Hematopoietic multipotent progenitor cell treated with erythropoietin and hydrocortisone succinate and interleukin-3 and kit ligand, for 6 days (in vitro differentiated cells): ENCODE results near the gene BNC2.
"Not testable (repeated sequence)": the region's sequence is repeated elsewhere in the genome, so short reads cannot be mapped to it uniquely, and the experiment has no call there.

Source experiments
- DNase-seq: peaks from one replicate; pipeline ENCODE4 v3.0.0-alpha.2; 2015

BNC2 gene

DNA sequence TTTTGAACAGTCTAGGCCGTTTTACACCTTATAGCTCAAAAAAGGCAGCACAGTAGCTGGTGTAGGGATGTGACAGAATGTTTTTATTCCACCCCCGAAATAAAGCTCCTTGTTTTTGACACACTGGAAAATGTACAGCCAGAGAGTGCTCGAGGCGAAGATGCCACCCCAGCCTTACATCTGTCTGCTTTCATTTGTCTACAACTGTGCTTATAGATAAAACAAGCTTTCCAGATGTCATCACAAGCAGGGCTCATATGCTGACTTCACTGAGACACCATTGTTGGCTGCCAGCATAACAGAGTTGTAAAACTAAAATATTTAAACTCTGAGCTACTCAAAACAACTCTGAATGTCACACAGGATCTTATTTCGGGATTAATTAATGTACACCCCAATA is 386.3 kb downstream of the BNC2 start:
- no peak for DNase-seq

DNA sequence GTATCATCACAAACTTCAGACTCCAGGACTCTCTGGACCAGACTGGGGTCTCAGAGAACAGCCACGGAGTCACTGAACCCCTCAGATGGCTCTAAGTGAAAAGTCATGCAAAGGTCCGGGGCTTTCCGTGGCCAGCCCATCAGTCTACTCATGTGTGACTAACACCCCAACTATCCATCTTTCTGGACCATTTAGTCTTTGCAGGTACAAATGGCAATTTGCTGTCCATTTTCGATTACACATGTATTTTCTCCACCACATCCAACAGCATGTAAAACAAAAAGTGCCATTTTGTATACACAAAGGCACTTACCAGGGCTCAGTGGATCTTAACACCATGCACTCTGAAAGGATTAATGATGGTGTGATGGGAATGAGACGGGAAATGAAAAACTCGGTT is 387.7 kb downstream of the BNC2 start:
- DNase-seq, result no peak

DNA sequence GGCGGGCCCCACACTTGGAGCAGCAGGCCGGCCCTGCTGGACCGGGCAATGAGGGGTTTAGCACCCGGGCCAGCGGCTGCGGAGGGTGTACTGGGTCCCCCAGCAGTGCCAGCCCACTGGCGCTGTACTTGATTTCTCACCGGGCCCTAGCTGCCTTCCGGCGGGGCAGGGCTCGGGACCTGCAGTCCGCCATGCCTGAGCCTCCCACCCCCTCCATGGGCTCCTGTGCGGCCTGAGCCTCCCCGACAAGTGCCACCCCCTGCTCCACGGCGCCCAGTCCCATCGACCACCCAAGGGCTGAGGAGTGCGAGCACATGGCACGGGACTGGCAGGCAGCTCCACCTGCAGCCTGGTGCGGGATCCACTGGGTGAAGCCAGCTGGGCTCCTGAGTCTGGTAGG is 389.9 kb downstream of the BNC2 start:
- DNase-seq, result not testable (repeated sequence)

DNA sequence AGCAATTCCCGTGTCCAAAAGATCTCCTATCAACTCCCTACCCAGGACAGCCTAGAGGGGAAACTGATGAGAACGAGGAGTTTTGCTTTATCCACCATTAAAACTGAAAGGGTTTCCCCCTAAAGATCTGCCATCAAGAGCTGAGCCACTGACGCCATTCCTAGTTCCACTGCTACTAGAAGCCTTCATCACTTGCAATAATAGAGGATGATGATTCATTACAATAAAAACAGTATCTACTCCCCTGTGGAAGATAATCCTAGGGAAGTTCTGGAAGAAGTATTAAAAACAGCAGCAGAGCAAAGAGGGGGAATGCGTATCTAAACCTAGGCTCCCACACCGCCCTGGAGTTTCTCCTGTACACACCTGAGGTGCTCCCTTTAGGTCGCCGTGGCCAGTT is 394.5 kb downstream of the BNC2 start:
- DNase-seq, result no peak

DNA sequence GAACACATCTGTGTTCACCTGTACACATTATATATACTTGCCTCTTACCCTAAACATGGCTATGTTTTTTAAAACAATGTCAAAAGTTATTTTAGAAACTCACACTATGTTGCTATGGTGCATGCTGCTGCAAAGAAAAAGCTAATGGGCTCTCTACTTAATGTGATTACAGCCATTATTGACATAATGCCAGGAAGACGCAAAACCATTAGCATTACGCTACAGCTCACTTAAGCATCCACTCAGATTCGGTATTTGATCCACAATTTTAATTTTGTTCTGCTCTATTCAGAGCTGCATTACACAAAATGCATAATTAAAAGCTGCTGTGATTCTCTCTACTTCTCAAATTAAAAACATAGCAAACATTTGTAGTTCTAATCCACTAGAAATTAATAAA is 395.2 kb downstream of the BNC2 start:
- DNase-seq, result no peak

DNA sequence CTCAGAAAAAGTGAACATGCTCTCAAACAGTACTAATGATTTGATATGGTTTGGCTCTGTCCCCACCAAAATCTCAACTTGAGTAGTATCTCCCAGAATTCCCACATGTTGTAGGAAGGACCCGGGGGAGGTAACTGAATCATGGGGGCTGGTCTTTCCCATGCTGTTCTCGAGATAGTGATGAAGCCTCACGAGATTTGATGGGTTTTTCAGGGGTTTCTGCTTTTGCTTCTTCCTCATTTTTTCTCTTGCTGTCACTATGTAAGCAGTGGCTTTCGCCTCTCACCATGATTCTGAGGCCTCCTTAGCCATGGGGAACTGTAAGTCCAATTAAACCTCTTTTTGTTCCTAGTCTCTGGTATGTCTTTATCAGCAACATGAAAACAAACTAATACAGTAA is 401.3 kb downstream of the BNC2 start:
- DNase-seq, result no peak

DNA sequence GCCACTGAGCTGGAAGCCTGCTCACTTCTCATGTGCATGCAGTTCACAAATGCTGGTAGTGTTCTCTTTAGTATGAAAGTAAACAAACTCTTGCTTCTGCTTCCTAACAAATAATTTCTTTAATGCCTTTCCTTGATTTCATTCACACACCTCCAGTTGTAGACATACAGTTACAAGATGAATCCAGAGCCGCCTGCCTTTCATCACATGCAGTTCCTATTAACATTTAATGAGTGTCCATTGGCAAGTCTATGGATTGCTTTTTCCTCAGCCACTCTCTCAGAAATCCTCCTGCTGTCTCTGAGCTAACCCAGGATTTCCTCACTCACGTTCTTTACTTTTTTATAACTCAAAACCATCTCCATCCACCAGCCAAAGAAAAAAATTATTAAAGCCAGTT is 408.6 kb downstream of the BNC2 start:
- no peak for DNase-seq

DNA sequence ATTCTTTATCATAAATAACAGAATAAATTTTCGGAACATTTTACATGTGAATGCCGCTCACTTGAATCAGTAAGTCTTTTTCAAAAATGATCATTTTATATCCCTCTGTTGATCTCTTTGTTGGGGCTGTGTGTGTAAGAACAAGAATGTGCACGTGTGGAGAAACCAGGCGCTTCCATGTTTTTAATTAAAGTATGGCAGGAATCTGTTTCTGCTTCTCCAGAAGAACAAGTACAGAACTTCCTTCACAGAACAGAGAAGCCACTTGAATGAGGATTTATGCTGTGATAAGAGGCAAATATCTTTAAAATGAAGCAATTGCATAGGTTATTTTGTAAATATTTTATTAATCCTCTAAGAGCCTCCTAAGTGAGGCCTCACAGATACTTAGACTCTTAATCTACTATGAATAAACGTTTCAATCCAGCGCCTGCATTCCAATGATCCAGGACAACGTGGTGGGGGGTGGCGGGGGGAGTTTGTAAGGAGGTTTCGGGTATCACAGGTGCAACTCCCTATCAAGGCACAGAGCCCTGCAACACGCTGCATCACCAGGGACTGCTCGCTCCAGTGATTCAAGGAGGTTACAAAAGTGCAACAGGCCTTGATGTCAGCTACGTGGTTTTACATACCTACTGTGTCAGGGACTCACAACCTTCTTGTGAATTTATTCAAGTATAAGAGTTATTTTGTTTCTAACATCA is 409.2 kb downstream of the BNC2 start:
- no peak for DNase-seq

DNA sequence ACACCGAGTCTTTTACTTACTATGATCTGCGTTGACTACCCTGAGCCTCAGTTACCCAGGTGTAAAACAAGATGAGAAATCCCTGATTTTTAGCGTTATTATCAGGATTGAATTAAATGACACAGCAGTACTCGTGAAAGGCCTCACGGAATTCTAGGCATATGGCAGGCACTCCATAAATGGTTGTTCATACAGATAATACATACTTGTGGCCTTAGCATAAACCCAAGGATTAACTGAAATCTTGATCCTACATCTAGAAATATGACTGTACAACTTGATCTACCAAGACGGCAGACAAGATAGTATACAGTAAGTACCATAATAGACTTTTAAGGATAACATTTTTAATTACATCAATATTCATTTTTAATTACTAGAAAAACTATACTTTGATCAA is 409.8 kb downstream of the BNC2 start:
- no peak for DNase-seq

DNA sequence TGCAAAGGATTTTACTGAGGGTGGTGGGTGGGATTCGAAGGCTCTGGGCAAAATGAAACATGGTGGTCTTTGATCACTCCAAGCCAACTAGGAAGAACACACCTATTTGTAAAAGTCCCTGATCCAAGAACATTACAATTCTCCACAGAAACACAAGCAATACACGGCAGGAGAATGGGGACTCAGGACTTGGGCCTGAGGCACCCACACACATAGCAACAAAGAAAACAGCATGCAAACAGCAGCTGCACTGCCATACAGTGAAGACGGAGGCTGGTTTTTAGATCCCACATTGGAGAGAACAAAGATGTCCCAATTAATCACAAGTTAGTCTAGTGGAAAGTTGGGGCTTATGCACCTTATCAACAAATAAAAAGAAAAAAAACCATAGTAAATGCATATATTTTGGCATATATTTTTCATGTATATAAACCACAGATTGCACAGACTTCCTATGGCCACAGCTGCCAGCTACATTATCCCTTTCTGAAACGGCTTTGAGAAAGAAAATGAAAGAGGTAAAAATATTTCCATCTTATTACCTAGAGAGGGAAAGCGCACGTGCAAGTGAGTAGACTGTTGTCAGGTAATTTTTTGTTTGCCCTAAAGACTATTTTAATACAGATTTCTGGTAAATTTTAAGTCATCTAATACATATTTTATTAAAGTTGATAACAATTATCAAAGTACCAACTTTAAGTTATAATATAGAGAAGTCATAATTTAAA is 410.9 kb downstream of the BNC2 start:
- DNase-seq, result no peak

DNA sequence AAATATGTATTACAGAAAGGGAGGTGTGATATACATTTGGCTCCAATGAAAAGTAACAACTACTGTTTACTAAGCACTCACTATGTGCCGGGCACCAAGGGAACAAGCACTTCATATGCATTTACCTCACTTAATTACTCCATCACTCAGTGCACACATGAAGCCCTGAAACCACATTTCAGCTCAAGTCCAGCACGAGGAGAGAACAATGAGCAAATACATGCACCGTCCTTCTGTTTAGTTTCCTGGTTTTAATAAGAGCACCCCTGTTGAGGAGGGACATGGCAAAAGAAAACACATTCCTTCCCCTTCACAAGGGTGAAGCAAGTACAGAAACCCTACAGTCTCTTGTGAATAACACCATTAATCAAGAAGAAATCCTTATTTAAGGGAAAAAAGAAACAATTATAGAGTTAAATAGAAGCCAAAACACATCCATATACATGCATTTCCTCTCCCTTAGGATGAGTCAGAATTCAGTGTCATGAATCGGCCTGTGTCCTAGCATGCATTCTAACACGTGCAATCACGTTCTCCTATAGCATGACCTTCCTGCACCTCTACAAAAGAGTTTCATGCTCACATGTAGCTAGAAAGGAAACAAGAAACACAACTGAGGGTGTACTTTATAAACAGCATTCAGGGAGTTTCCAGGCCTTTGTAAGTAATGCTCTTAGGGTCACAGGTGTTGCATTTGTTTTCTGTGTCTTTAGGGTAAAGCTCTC is 411.6 kb downstream of the BNC2 start:
- DNase-seq, result no peak

DNA sequence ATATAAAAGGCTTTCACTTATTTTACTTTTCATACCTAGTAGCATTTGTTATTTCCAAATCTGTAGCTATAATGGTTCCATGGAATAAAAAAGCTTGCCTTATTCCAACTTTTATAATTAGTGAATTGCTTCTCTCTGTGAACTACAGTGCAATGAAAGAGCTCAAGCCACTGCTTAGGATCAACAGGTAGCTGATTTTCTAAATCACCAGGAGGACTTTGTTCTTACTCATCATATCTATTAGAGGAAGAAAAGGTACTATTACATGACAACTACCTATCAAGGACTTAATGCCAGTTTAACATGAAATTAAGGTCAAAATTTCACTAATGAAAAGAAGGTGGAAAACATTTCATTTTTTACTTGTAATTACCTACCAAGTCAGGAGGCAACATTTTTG is 414.6 kb downstream of the BNC2 start:
- DNase-seq, result no peak

DNA sequence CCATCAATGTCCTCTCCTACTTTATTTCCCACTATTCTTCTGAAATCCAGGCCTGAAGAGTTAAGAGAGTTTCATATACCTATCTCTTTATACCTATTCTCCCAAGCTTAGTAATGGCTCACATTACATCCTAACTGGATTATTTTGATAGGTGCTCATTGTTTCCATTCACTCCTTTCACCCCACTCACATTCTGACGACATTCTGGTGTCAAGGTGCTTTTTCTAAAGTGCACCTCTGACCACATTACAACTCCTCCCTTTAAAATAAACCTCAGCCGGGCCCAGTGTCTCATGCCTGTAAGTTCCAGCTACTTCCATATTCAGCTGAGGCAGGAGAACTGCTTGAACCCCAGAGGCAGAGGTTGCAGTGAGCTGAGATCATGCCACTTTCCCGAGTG is 417.1 kb downstream of the BNC2 start:
- no peak for DNase-seq

DNA sequence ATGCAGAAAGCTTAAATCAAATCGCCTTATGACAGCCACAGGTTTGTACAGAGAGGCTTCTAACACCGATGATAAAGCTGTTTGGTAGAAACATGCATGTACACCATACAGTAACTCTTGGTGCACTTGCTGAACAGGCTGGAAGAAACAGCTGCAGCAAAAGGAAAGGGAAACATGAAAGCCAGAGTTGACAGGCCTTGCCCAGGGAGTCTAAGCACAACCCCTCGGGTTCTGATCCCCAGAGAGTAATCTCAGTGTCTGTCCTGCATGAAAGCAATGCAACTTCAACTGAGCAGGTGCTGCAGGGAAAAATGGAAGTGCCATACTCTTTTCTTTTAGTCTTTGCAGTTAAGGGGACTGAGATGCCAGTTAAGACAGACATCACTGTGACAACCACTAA is 419.9 kb downstream of the BNC2 start:
- DNase-seq, result no peak

DNA sequence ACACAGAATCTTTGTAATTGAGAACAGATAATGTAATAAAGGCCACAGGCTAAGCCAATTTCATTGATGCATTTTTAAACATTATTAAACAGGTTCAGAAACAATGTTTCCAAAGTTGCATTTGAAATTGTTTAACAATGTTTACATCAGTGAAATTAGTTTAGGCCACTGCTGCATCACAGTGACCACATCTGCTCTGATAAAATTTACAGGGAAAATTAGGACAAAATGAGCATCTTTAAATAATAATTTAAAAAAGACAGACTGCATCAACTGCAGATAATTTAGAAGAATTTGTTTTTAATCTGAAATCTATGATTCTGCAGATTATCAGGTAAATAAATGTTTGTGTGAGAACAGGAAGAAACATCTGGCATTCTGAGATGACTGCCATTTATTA is 420.4 kb downstream of the BNC2 start:
- DNase-seq, result no peak

DNA sequence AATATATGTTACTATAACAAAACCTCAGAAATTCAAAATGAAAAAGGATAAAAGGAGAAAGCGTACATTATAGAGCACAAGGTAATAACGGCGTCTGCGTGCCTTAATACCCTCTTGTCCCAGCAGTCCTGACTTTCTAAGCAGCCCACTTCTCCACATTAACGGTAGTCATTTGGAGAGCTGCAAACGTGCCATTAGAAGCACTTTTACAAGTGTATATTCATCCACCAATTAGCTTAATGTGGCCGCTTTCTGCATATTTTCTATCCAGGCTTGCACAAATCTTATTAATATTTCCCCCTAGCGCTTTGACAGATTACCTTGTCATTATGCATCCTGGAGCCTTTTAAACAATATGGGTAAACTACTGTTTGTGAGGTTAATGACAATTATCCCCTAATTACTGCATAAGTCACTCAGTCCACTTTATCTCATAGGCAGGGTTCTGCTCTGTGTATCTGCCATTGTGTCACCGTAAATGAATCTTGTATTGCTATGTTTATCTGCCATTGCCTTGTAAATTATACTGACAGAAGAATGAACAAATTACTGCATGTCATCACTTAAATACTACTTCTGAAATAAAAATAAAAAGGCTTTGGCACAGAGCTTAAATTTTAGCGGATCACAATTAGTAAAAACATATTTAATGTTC is 421.3 kb downstream of the BNC2 start:
- DNase-seq, result no peak

DNA sequence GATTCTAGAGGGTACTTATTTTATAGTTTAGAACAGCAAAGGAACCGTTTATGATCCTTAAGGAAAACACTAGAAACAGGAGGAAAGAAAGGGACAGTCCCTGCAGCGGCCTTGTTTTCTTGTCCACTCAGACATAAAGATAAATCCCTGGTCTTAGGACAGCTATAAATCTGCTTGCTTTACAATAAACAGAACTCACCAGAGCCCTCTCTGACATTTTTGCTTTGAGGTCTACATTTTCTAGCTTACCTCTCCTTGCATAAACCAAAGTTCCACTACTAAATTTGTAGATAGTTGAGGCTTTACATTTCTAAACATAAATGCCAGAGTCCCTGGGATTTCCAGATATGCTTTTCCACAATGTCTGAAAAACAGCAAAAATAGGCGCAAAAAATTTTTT is 422.5 kb downstream of the BNC2 start:
- DNase-seq, result no peak

DNA sequence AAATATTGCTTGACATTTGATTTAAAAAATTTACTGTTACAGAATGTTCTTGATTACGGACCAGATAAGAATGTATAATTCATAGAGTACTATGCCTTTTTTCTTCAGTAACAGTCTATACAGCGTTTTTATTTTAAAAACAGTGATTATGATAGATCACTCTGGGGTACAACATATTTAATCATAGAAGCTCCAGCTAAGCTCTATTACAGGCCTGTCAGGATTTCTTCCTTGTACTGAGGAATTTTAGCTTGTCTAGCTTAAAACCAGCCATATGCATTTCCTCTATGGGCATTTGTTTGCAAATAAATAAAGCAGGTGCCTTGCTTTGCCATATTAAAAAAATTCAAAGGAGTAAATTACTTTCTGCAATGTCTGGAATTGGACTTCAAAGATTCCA is 423.8 kb downstream of the BNC2 start:
- no peak for DNase-seq

DNA sequence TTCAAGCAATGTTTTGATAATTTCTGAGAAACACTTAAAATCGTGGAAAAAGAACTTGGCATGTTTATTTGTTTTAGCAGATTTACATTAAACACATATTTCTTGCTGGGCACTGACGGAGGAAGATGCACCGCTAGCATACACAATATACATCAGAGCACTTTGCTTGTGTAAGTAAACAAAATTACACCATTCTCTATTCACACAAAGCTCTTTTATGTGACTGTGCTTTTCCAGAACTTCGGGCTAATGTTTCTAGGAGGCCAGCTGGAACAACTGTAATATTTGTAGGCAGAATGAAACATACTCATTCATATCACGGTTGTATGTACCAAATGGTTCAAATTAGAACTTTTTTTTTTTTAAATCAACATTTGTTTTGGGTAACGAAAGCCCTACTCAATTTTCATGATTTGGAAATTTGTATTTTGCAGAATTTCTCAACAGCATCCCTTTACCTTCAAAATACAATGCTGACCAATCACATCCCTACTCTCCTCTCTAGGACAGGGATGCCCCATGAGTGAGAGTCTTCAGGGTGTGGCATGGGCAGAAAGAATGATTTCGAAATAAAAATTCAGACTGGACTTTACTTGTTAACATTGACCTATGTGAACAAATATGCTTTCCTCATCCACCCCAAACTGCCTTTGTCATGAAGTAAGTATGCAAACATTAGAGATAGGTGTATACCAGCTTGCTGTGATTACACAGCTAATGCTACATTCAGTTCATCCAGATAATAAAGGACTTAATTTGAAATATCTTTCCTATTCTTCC is 425.1 kb downstream of the BNC2 start:
- DNase-seq, result no peak

DNA sequence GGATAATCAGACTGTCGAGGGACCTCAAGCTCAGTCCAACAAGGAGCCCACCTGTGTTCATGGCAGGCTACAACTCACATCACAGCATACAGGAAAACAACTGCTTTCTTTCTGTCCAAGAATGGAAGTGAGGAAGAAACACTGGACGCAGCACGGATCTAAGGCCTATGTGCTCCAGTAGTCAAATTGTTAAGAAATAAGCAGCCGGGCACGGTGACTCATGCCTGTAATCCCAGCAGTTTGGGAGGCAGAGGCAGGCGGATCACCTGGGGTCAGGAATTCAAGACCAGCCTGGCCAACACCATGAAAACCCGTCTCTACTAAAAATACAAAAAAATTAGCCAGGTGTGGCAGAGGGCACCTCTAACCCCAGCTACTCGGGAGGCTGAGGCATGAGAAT is 427.8 kb downstream of the BNC2 start:
- no peak for DNase-seq

DNA sequence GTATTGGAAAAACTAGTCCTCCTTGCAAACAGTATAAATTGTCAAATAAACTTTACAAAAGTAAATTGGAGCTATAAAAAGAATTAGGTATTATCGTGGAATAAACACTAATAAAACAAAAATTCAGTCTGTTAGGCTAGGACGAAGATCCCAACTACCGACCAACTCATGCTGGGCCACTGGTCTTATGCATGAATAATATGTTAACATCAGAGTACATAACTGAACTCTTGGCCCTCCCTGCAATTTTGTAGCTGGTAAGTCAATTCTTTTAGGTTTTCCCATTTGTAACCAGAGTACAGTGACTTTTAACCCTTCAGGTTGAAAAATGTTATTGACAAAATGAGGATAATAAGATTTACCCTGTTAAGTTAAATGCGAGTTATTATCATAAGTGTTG is 428.7 kb downstream of the BNC2 start:
- DNase-seq, result no peak

DNA sequence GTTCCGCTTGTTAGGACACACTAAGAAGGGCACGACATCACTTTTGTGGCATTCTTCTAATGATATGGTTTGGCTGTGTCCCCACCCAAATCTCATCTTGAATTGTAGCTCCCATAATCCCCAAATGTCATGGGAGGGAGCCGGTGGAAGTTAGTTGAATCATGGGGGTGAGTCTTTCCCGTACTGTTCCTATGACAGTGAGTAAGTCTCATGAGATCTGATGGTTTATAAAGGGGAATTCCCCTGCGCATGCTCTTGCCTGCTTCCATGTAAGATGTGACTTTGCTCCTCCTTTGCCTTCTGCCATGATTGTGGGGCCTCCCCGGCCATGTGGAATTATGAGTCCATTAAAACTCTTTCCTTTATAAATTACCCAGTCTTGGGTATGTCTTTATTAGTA is 431.6 kb downstream of the BNC2 start:
- DNase-seq, result not testable (repeated sequence)

DNA sequence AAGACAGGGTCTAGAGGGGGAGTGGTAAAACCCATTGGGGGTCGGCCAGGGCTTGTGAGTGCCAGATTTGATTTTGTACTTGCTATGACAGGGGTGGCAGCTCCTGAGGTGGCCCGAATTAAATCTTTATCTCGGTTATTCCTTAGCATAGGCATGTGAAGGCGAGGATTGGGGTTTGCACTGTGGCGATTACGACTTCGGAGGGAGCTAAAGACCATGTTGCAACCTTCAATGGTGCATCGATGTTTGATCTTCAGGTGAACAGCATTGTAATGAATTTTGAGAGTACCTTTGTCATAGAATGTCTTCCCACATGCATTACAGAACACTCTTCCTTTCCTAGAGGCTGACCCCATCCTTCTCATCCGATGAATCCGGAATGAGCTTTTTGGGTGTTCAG is 433.9 kb downstream of the BNC2 start:
- no peak for DNase-seq
